SU-DHL-6 (cell line): Measurements from ENCODE around the gene ORM1.

Experiments used
- H2AFZ ChIP-seq: fragments of 200-600 bp; sonication (generic); 2 replicates; pipeline ENCODE4 v1.6.1; 2014; ENCODE audit warnings: low read depth, mild to moderate bottlenecking, moderate library complexity, mixed read lengths, antibody characterized with exemption, low read length; ENCODE audit not compliant: severe bottlenecking
- H3F3A ChIP-seq: fragments of 200-600 bp; shearing (Covaris generic); 2 replicates; pipeline ENCODE4 v1.6.0; 2016; ENCODE audit warnings: antibody characterized with exemption, mild to moderate bottlenecking; ENCODE audit not compliant: insufficient read depth
- H3K27ac ChIP-seq: fragments of 200-600 bp; sonication (generic); 2 replicates; pipeline ENCODE4 v1.5.1; 2016; ENCODE audit warnings: low read depth, mild to moderate bottlenecking, low read length, moderate library complexity, mixed read lengths
- H3K27me3 ChIP-seq: fragments of 200-600 bp; sonication (generic), shearing (Covaris generic); 2 replicates; pipeline ENCODE4 v1.6.0; 2014; ENCODE audit warnings: mild to moderate bottlenecking, low read length
- H3K36me3 ChIP-seq: fragments of 200-600 bp; sonication (generic); 2 replicates; pipeline ENCODE4 v1.6.1; 2014; ENCODE audit warnings: mild to moderate bottlenecking, low read length, mixed read lengths
- H3K4me2 ChIP-seq: fragments of 300-600, 200-600 bp; shearing (Covaris generic), sonication (generic); 2 replicates; pipeline ENCODE4 v1.6.0; 2014; ENCODE audit warnings: low read length, low read depth, mild to moderate bottlenecking; ENCODE audit not compliant: poor library complexity, severe bottlenecking
- H3K4me3 ChIP-seq: fragments of 200-600 bp; sonication (generic); 2 replicates; pipeline ENCODE4 v1.5.1; 2014; ENCODE audit warnings: antibody characterized with exemption, low read length, mild to moderate bottlenecking, mixed read lengths; ENCODE audit not compliant: insufficient read depth, poor library complexity, severe bottlenecking
- H3K79me2 ChIP-seq: fragments of 200-600 bp; sonication (generic); 2 replicates; pipeline ENCODE4 v1.6.1; 2014; ENCODE audit warnings: mild to moderate bottlenecking, low read length, moderate library complexity; ENCODE audit not compliant: insufficient read depth
- H3K9ac ChIP-seq: fragments of 200-600 bp; sonication (generic); 2 replicates; pipeline ENCODE4 v1.7.0; 2014; ENCODE audit warnings: mild to moderate bottlenecking, low read length
- H3K9me2 ChIP-seq: fragments of 200-600 bp; sonication (generic); replicated peaks from 2 replicates; pipeline ENCODE4 v1.6.1; 2014; ENCODE audit warnings: low read length; ENCODE audit not compliant: insufficient read depth
- H3K9me3 ChIP-seq: fragments of 200-600 bp; sonication (generic); 2 replicates; pipeline ENCODE4 v1.6.1; 2014; ENCODE audit warnings: low read length, mixed read lengths; ENCODE audit not compliant: insufficient read depth
- H4K20me1 ChIP-seq: fragments of 200-600 bp; sonication (generic); 2 replicates; pipeline ENCODE4 v1.6.1; 2014; ENCODE audit warnings: low read depth, mild to moderate bottlenecking, antibody characterized with exemption, low read length, moderate library complexity, mixed read lengths
- EZH2phosphoT487 ChIP-seq: fragments of 200-600 bp; sonication (generic), shearing (Covaris generic); conservative IDR thresholded peaks from 2 replicates; pipeline ENCODE4 v1.6.1; 2018; ENCODE audit warnings: mild to moderate bottlenecking, antibody characterized with exemption, low read length, moderate library complexity, mixed read lengths
- TF ChIP-seq, protein P1 (sequence below): fragments of 200-600 bp; sonication (generic); IDR thresholded peaks from one replicate; pipeline ENCODE4 v1.5.1; 2017; ENCODE audit warnings: antibody characterized with exemption, mild to moderate bottlenecking, low read length, moderate library complexity; ENCODE audit not compliant: insufficient read depth, poor library complexity, severe bottlenecking

Gene ORM1

DNA sequence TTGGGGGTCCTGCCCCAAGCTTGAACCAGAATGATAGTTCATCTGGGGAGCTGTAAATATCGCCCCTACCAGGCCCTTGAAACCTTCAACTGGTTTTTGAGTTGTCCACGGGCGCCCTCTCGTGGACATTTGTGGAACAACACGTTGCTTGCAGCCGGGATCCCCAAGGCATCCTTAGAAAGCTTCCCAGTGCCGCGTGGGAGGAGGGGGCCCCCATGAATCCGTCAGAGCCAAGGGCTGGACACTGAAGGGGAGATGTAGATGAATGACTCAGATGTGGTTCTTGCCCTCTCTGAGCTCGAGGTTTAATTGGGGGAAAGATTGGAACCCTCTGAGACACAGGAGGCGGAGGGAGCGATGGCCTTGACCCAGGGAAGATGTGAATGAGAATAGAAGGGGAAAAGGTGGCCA, 31.8 kb upstream of the ORM1 start:
- Histone ChIP-seq H3K9me2 (no peaks in the 10 kb centered on the region), H3K9me3 (peaks cover 9% of the 10 kb centered on the region; the same call in 1 of the 2 replicates), H3K4me3 (no peak overlapping the region), H3F3A (no peaks in the 10 kb centered on the region), H2AFZ (no peak overlapping the region), H3K79me2 (no peaks in the 10 kb centered on the region), H3K27ac (no peak overlapping the region), H3K27me3 (no peaks in the 10 kb centered on the region), H3K4me2 (no peak overlapping the region), H3K36me3 (no peaks in the 10 kb centered on the region), H3K9ac (no peak overlapping the region), H4K20me1 (no peaks in the 10 kb centered on the region)
- TF ChIP-seq EZH2phosphoT487, result no peak
- TF ChIP-seq, protein P1, sequence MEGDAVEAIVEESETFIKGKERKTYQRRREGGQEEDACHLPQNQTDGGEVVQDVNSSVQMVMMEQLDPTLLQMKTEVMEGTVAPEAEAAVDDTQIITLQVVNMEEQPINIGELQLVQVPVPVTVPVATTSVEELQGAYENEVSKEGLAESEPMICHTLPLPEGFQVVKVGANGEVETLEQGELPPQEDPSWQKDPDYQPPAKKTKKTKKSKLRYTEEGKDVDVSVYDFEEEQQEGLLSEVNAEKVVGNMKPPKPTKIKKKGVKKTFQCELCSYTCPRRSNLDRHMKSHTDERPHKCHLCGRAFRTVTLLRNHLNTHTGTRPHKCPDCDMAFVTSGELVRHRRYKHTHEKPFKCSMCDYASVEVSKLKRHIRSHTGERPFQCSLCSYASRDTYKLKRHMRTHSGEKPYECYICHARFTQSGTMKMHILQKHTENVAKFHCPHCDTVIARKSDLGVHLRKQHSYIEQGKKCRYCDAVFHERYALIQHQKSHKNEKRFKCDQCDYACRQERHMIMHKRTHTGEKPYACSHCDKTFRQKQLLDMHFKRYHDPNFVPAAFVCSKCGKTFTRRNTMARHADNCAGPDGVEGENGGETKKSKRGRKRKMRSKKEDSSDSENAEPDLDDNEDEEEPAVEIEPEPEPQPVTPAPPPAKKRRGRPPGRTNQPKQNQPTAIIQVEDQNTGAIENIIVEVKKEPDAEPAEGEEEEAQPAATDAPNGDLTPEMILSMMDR, result peak; percentile 75

GRCh38 chr9:114291886-114292590, 30.9 kb upstream of the ORM1 start:
- Histone ChIP-seq H3K27ac (no peak overlapping the region), H3F3A (no peaks in the 10 kb centered on the region), H3K27me3 (no peaks in the 10 kb centered on the region), H3K79me2 (no peaks in the 10 kb centered on the region), H2AFZ (no peak overlapping the region), H3K9me3 (peaks cover 9% of the 10 kb centered on the region; the same call in 1 of the 2 replicates), H3K9ac (no peak overlapping the region), H3K9me2 (no peaks in the 10 kb centered on the region), H3K4me3 (no peak overlapping the region), H3K4me2 (no peak overlapping the region), H4K20me1 (no peaks in the 10 kb centered on the region), H3K36me3 (no peaks in the 10 kb centered on the region)
- TF ChIP-seq EZH2phosphoT487, result no peak
- TF ChIP-seq, protein P1, result no peak

- Histone ChIP-seq H3K27me3 (no peaks in the 10 kb centered on the region), H3K4me2 (no peak overlapping the region), H3K27ac (no peak overlapping the region), H3K9me2 (no peaks in the 10 kb centered on the region), H3K9ac (no peak overlapping the region), H3K4me3 (no peak overlapping the region), H4K20me1 (no peaks in the 10 kb centered on the region), H3K36me3 (no peaks in the 10 kb centered on the region), H2AFZ (no peak overlapping the region), H3K79me2 (no peaks in the 10 kb centered on the region), H3K9me3 (peaks cover 9% of the 10 kb centered on the region; the same call in 1 of the 2 replicates), H3F3A (no peaks in the 10 kb centered on the region)
- TF ChIP-seq, protein P1, result no peak
- no peak for TF ChIP-seq EZH2phosphoT487
Observed at GRCh38 chr9:114294664-114295063, 28.2 kb upstream of the ORM1 start.
